SJSA1 (cell line): ENCODE measurements around the gene ACTL10. TPM values are rescaled to one million over a fixed set of nuclear protein-coding genes. Genes with fewer than 3 reads are reported as not detected.

Source experiments
- DNase-seq, 2 experiments: peaks; one replicate each; pipeline ENCODE4 v3.0.0-alpha.2; 2015 to 2020; ENCODE audit warnings: low spot score in 2 of 2, low read depth in 1 of 2
- H3K27ac ChIP-seq: fragments of 250-450 bp; sonication (Bioruptor Pico); 2 replicates; pipeline ENCODE4 v1.5.1; 2020; ENCODE audit warnings: mild to moderate bottlenecking, moderate library complexity
- H3K27me3 ChIP-seq: fragments of 250-450 bp; sonication (Bioruptor Pico); replicated peaks from 2 replicates; pipeline ENCODE4 v1.5.1; 2020; ENCODE audit warnings: mild to moderate bottlenecking, moderate library complexity
- H3K36me3 ChIP-seq: fragments of 250-450 bp; sonication (Bioruptor Pico); 2 replicates; pipeline ENCODE4 v1.5.1; 2020; ENCODE audit warnings: mild to moderate bottlenecking
- H3K4me1 ChIP-seq: fragments of 250-450 bp; sonication (Bioruptor Pico); replicated peaks from 2 replicates; pipeline ENCODE4 v1.6.1; 2021; ENCODE audit warnings: mild to moderate bottlenecking
- H3K4me3 ChIP-seq: fragments of 250-450 bp; sonication (Bioruptor Pico); 2 replicates; pipeline ENCODE4 v1.5.1; 2020; ENCODE audit warnings: mild to moderate bottlenecking
- H3K9me3 ChIP-seq: fragments of 250-450 bp; sonication (Bioruptor Pico); replicated peaks from 2 replicates; pipeline ENCODE4 v1.5.1; 2020; ENCODE audit warnings: mild to moderate bottlenecking
- total RNA-seq: library from RNA; depleted of rRNA; stranded (reverse); fragments of >200 nt; shearing (Covaris generic); gene quantifications from 2 replicates; pipeline ENCODE4 v1.2.3, GENCODE V29; 2014

ACTL10 gene
- total RNA-seq, 1 experiment from 2014 or later, result not detected

GRCh38 chr20:33673114-33673409, 6.3 kb downstream of the ACTL10 start:
- Histone ChIP-seq H3K27me3 (no peaks in the 10 kb centered on the region), H3K27ac (peak overlapping the region; percentile 70)
- no peak for DNase-seq

DNA sequence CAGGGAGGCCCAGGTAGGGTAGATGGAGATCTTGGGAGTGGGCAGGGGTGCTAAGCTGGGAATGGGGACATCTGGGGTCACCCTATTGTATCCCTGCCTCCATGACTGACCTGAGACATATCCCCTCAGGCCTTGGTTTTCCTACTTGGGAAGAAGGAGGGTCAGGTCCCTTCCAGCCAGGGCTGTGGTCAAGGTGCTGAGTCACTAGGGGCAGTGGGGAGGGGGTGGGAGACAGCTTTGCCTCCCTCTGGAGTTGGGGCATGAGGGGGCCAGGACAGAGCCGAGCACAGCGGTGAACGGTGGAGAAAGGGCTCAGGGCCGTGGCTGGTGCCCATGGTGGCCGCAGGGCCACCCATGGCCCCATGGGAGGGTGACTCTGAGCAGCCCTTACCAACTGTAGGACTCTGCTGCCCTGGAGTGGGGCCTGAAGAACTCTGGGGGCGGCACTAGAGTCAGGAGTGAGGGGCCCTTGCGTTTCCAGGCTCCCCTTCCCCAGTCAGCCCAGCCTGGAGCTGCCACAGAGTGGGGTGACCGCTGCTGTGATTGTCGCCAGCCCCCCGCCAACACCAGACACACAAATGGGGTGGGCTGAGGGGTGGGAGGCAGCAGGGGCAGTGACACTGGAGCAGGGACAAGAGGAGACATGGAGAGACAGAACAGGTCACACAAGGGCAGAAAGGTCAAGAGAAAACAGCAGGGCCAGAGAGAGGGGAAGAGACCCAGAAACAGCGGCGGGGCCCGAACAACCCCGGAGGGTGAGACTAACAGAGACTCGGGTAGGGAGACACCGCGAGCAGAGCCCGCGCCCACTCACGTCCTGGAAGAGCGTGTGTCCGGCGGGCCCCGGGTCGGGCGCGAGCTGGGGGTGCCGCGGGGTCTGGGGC, 6.9 kb downstream of the ACTL10 start:
- peaks cover 79% of the 10 kb centered on the region for H3K36me3 ChIP-seq
- H3K4me3 ChIP-seq, result peak overlapping the region; percentile 72
- no peaks in the 10 kb centered on the region; the same call in 1 of the 2 replicates for H3K9me3 ChIP-seq
- H3K27ac ChIP-seq, result peak overlapping the region; percentile 70
- DNase-seq, result peak in 1 of 2 experiments; percentile 40
- H3K4me1 ChIP-seq, result peaks cover 27% of the 10 kb centered on the region
- no peaks in the 10 kb centered on the region for H3K27me3 ChIP-seq

More at GRCh38 chr20:33673114-33673409, 6.3 kb downstream of the ACTL10 start:
- H3K36me3 ChIP-seq, result peaks cover 79% of the 10 kb centered on the region
- peak overlapping the region; percentile 72 for H3K4me3 ChIP-seq
- peaks cover 27% of the 10 kb centered on the region for H3K4me1 ChIP-seq
- H3K9me3 ChIP-seq, result no peaks in the 10 kb centered on the region; the same call in 1 of the 2 replicates

- DNase-seq, result peak; percentile 69 to 75
- peaks cover 79% of the 10 kb centered on the region for H3K36me3 ChIP-seq
- no peaks in the 10 kb centered on the region; the same call in 1 of the 2 replicates for H3K9me3 ChIP-seq
- H3K27ac ChIP-seq, result peak within 1 kb of the TSS; percentile 70
- H3K27me3 ChIP-seq, result no peaks in the 10 kb centered on the region
- peak within 1 kb of the TSS; percentile 72 for H3K4me3 ChIP-seq
- peaks cover 27% of the 10 kb centered on the region for H3K4me1 ChIP-seq
Measured at GRCh38 chr20:33674294-33675135, 7.8 kb downstream of the ACTL10 start, which contains the start of gene NECAB3. TSS of gene NECAB3 (minus strand) at chr20:33674428. CDS start at chr20:33674352, 76 bp downstream.

GRCh38 chr20:33675136-33675959, 8.6 kb downstream of the ACTL10 start:
- Histone ChIP-seq H3K27ac (no peak overlapping the region; the same call in 1 of the 2 replicates), H3K4me3 (no peak overlapping the region), H3K4me1 (peaks cover 27% of the 10 kb centered on the region), H3K9me3 (no peaks in the 10 kb centered on the region; the same call in 1 of the 2 replicates), H3K27me3 (no peaks in the 10 kb centered on the region), H3K36me3 (peaks cover 79% of the 10 kb centered on the region)
- DNase-seq, result no peak

DNA sequence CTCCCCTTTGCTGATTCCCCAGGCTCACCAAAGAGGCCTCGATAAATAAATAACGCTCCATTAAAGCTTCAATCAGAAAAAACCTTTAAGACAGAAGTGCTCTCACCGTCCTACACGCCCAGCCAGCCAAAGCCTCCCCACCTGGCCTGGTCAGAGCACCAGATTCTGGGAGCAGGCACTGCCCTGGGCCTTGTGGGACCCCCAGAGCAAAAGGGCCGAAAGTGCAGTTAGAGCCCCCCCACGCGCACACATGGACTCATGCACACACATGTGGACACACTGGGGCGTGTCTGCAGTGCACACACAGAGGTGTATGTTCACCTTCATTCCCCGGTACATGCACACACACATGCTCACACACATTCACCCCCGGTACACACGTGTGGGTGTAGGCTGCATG, 9.4 kb downstream of the ACTL10 start:
- H3K27ac ChIP-seq, result no peak overlapping the region
- no peaks in the 10 kb centered on the region for H3K27me3 ChIP-seq
- DNase-seq, result no peak

DNA sequence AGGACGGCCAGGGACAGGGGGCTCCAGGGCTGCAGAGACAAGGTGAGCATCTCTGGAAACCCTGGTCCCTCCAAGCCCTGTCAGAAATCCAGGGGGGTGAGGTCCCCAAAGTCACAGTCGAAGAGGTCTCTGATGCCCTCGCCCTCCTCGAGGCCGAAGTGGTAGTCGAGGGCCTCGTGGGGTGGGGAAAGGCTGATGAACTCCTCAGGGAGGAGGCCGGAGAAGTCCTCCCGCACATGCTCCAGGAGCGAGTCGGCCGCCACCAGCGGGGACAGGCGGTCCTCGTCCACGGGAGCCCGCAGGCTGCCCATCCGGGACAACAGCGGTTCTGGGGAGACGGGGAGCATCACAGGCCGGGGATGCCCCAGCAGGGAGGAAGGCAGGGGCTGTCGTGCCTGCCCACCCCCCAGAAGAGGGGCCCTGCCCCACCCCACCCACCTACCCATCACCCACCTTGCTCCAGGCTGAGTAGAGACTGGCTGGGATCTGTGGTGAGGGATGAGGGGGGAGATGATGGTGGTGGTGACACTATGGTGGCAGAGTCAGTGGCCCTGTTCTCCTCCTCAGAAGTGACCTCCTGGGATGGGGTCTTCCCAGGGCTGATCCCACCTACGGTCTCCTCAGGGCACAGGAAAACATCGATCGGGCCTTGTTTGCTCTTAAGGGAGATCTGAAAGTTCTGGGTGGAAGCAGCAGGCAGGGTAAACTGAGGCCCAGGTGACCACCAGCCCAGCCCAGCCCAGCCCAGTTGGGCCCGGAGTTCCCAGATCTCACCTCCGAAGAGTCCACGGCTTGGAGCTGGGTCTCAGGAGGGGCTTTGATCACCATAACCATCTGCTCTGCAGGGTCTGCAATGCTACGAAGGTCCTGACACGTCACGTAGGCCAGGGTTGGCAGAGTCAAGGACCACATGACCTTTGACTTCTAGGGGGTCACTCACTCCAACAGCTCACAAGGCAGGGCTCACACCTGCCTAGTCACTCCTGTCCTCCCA, 10.2 kb downstream of the ACTL10 start:
- Histone ChIP-seq H3K4me3 (no peak overlapping the region), H3K4me1 (peaks cover 27% of the 10 kb centered on the region), H3K27me3 (no peaks in the 10 kb centered on the region), H3K9me3 (no peaks in the 10 kb centered on the region; the same call in 1 of the 2 replicates), H3K36me3 (peaks cover 66% of the 10 kb centered on the region), H3K27ac (no peak overlapping the region)
- no peak for DNase-seq

More for the DNA sequence above, 9.4 kb downstream of the ACTL10 start:
- Histone ChIP-seq H3K9me3 (no peaks in the 10 kb centered on the region; the same call in 1 of the 2 replicates), H3K36me3 (peaks cover 74% of the 10 kb centered on the region), H3K4me3 (no peak overlapping the region), H3K4me1 (peaks cover 27% of the 10 kb centered on the region)

GRCh38 chr20:33677991-33678702, 11.4 kb downstream of the ACTL10 start:
- peaks cover 21% of the 10 kb centered on the region for H3K4me1 ChIP-seq
- H3K4me3 ChIP-seq, result no peak overlapping the region
- peaks cover 55% of the 10 kb centered on the region for H3K36me3 ChIP-seq
- no peaks in the 10 kb centered on the region; the same call in 1 of the 2 replicates for H3K9me3 ChIP-seq
- H3K27ac ChIP-seq, result no peak overlapping the region
- no peaks in the 10 kb centered on the region for H3K27me3 ChIP-seq
- DNase-seq, result no peak

DNA sequence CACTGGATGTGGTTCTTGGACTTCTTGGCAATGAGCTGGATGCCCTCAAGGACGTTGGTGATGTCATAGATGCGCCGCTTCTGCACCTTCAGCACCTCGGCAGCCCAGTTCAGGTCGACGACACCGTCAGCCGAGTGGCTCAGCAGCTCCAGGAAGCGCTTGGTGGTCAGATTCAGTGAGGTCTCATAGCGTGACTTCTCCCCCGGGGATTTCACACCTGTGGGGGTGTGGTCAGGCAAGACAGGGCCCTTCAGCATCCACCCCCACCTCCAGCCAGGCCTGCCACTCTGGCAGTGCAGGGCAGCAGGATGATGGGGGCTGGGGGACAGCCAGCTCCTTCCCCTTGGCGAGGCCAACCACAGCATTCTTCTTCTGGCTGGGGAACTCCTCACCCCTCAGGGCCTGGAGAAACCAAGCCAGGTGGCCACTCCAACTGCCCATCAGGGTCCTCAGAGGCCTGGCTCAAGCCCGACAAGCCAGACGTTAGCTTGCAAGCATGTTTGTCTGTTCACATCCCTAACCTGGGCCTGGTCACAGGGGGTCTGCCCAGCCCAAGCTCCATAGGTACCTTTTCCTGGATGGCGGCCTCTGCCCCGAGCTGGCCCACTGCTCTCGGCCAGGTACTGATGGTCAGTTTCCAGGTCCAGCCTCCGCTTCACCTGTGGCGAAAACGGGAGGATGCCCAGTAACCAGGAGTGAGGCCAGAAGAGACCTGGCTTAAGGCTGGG, 13.2 kb downstream of the ACTL10 start:
- no peaks in the 10 kb centered on the region for H3K9me3 ChIP-seq
- H3K4me3 ChIP-seq, result no peak overlapping the region
- DNase-seq, result no peak
- H3K4me1 ChIP-seq, result peaks cover 8% of the 10 kb centered on the region
- H3K36me3 ChIP-seq, result peaks cover 49% of the 10 kb centered on the region
- no peaks in the 10 kb centered on the region for H3K27me3 ChIP-seq
- H3K27ac ChIP-seq, result no peak overlapping the region

GRCh38 chr20:33680686-33681085, 13.9 kb downstream of the ACTL10 start:
- Histone ChIP-seq H3K4me3 (no peak overlapping the region), H3K4me1 (peaks cover 12% of the 10 kb centered on the region), H3K36me3 (peaks cover 49% of the 10 kb centered on the region), H3K27me3 (no peaks in the 10 kb centered on the region), H3K27ac (no peak overlapping the region), H3K9me3 (no peaks in the 10 kb centered on the region)
- DNase-seq, result no peak

DNA sequence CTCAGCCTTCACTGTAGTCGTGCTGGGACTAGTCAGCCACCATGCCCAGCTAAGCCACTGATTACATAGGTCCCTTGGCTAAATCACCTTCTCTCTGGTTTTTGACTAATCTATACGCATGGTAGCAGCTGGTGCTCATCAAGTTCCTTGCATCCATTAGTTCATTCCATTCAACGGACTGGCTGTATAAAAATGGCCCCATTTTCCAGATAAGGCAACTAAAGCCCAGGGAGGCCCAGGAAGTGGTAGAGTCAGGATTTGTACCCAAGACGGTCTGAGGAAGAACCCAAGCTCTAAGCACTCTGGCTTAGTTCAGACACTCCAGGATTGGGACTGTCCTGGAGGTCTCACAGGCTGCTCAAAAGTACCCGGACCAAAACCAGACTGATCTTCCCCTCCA, 14.5 kb downstream of the ACTL10 start:
- Histone ChIP-seq H3K36me3 (peaks cover 46% of the 10 kb centered on the region), H3K27me3 (no peaks in the 10 kb centered on the region), H3K27ac (no peak overlapping the region), H3K4me3 (no peak overlapping the region), H3K9me3 (no peaks in the 10 kb centered on the region), H3K4me1 (peaks cover 15% of the 10 kb centered on the region)
- no peak for DNase-seq

DNA sequence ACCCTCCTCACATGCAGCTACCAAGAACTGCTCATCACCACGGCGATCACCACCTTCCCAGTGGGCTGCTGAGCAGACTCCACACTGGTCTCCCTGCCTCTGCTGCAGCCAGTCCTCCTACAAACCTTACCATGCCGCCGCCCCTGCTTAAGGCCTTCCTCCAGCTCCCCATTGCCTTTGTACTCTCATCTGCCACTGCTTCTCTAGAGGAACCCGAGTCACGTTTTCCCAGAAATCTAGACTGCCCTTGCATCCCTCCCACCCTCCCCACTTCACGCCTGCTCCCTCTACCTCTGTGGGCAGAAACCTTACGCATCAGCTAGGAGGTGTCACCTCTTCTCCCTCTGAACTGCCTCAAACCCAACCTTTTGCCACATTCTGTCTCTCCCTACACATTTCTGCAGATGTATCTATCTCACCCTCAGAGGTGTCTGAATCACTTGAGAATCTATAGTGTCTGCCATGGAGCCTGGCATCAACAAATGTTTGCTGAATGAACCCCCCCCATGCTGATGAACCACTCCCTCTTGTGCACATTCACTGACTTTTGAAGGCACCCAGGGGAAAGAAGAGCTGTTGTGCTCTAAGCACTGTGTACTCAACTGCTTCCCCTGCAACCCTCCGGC, 15.1 kb downstream of the ACTL10 start:
- H3K27me3 ChIP-seq, result no peaks in the 10 kb centered on the region
- peaks cover 41% of the 10 kb centered on the region for H3K36me3 ChIP-seq
- H3K9me3 ChIP-seq, result no peaks in the 10 kb centered on the region
- DNase-seq, result no peak
- peaks cover 19% of the 10 kb centered on the region for H3K4me1 ChIP-seq
- H3K27ac ChIP-seq, result no peak overlapping the region
- no peak overlapping the region for H3K4me3 ChIP-seq
